Activated naive CD8-positive, alpha-beta T cell treated with anti-CD3 and anti-CD28 coated beads, Interleukin-2, amount 10 ng/mL, durations not matched to agents 7 days and 5 days (primary cell): ENCODE data around the gene NUF2. TPM values are rescaled to one million over a fixed set of nuclear protein-coding genes. Genes with fewer than 3 reads are reported as not detected.
A peak's percentile ranks its signal among the peaks of the same experiment; 100 is the strongest.
"Not testable (repeated sequence)": the region's sequence is repeated elsewhere in the genome, so short reads cannot be mapped to it uniquely, and the experiment has no call there.

ENCODE experiments used
- ATAC-seq: fragments of 150-1000 bp; cut with Tn5 transposase; one replicate; pipeline ENCODE4 v1.10.0; 2021; ENCODE audit warnings: low read depth, moderate library complexity
- POLR2A ChIA-PET: fragments of 350-600 bp; sonication (Branson Sonifier 250); formaldehyde crosslinking; loops from one replicate; lab custom pipeline; 2021; ENCODE audit warnings: antibody characterized with exemption; lab: Charles Lee
- DNase-seq: peaks from one replicate; pipeline ENCODE4 v3.0.0; 2021
- H3K27ac Mint-ChIP-seq: one replicate; pipeline ENCODE4 v1.8.0; 2022; ENCODE audit warnings: mild to moderate bottlenecking, mixed read lengths
- H3K27me3 Mint-ChIP-seq: one replicate; pipeline ENCODE4 v1.8.0; 2022; ENCODE audit warnings: mild to moderate bottlenecking, moderate library complexity, mixed read lengths
- H3K36me3 Mint-ChIP-seq: one replicate; pipeline ENCODE4 v1.8.0; 2021; ENCODE audit warnings: mild to moderate bottlenecking, mixed read lengths
- H3K4me1 Mint-ChIP-seq: one replicate; pipeline ENCODE4 v1.8.0; 2021; ENCODE audit warnings: mixed read lengths
- H3K4me3 Mint-ChIP-seq: one replicate; pipeline ENCODE4 v1.8.0; 2022; ENCODE audit warnings: mild to moderate bottlenecking, moderate library complexity, mixed read lengths
- H3K9me3 Mint-ChIP-seq: one replicate; pipeline ENCODE4 v1.8.0; 2021; ENCODE audit warnings: mixed read lengths
- total RNA-seq, 2 experiments: library from RNA; stranded (reverse); gene quantifications; one replicate each; pipeline ENCODE4 v1.2.3, GENCODE V29; 2021

NUF2 gene
- 10 to 100 TPM; 50.2 to 50.6 TPM for total RNA-seq

DNA sequence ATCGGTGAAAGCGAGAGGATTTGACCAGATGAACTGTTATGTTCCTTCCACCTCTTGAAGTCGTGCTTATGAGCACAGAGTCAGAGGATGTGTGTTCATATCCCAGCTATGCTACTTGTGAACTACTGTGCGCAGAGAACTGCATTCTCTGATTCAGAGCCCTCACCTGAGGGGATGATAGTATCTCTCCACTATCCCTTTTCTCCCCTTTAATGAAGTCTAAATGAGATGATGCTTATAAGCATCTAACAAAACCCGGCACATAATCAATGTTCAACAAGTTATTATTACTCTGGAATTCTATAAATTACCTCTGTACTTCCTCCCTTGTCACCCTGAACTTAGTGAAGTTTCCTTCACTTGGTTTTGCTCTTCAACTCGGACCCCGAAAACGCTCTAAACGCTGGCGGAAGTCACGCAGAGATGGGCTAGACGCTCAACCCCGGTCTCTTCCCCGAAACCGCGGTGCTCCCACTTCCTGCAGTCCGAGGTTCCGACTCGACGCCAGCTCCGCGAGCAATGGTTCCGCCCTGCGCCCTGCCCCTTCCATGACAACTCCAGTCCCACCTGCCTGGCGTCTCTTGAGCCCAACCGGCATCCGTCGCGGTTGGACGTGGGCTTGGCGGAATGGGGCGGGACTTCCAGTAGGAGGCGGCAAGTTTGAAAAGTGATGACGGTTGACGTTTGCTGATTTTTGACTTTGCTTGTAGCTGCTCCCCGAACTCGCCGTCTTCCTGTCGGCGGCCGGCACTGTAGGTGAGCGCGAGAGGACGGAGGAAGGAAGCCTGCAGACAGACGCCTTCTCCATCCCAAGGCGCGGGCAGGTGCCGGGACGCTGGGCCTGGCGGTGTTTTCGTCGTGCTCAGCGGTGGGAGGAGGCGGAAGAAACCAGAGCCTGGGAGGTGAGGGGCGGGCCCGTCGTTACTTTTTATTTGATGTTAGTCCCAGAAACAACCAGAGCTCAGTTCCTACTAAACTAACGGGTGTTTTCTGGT, at the start of gene NUF2:
TSS of gene NUF2 (plus strand) at position 644 of the 995 bp plus-strand sequence. CDS start 4,098 bp downstream, outside the sequence.
- ATAC-seq (peak; percentile 94), DNase-seq (peak; percentile 96)
- H3K4me1 Mint-ChIP-seq, result peaks cover 29% of the 10 kb centered on the region
- POLR2A ChIA-PET, result interaction anchor here (1.0 kb wide), 1 partner anchor 11 kb away, joined by 3 read pairs; no protein-coding TSS in a partner anchor
- peak within 1 kb of the TSS; percentile 96 for H3K27ac Mint-ChIP-seq
- no peaks in the 10 kb centered on the region for H3K27me3 Mint-ChIP-seq
- peak within 1 kb of the TSS; percentile 93 for H3K4me3 Mint-ChIP-seq
- peaks cover 14% of the 10 kb centered on the region for H3K36me3 Mint-ChIP-seq
- no peaks in the 10 kb centered on the region for H3K9me3 Mint-ChIP-seq

- Mint-ChIP-seq H3K9me3 (peaks cover 5% of the 10 kb centered on the region), H3K4me3 (no peak overlapping the region), H3K4me1 (no peaks in the 10 kb centered on the region), H3K36me3 (peaks cover 22% of the 10 kb centered on the region), H3K27ac (no peak overlapping the region), H3K27me3 (no peaks in the 10 kb centered on the region)
- ATAC-seq, result no peak
- POLR2A ChIA-PET, result no interaction called here
- DNase-seq, result no peak
Measured at GRCh38 chr1:163273766-163274441, 47.9 kb upstream of the NUF2 start.

GRCh38 chr1:163275222-163275621, 46.5 kb upstream of the NUF2 start:
- POLR2A ChIA-PET, result no interaction called here

GRCh38 chr1:163278602-163279001, 43.2 kb upstream of the NUF2 start:
- ATAC-seq, result no peak

More at GRCh38 chr1:163275222-163275621, 46.5 kb upstream of the NUF2 start:
- Mint-ChIP-seq H3K36me3 (peaks cover 23% of the 10 kb centered on the region), H3K9me3 (peaks cover 10% of the 10 kb centered on the region), H3K4me3 (no peak overlapping the region), H3K27me3 (no peaks in the 10 kb centered on the region), H3K4me1 (no peaks in the 10 kb centered on the region), H3K27ac (no peak overlapping the region)
- DNase-seq, result no peak
- no peak for ATAC-seq

GRCh38 chr1:163284867-163285266, 36.9 kb upstream of the NUF2 start:
- POLR2A ChIA-PET, H3K4me3 Mint-ChIP-seq, H3K27ac Mint-ChIP-seq, H3K4me1 Mint-ChIP-seq, H3K27me3 Mint-ChIP-seq, H3K9me3 Mint-ChIP-seq, DNase-seq, ATAC-seq: not testable (repeated sequence)
- H3K36me3 Mint-ChIP-seq, result peaks cover 22% of the 10 kb centered on the region

More at GRCh38 chr1:163278602-163279001, 43.2 kb upstream of the NUF2 start:
- Mint-ChIP-seq H3K36me3 (peaks cover 34% of the 10 kb centered on the region), H3K27me3 (no peaks in the 10 kb centered on the region), H3K27ac (no peak overlapping the region), H3K4me1 (no peaks in the 10 kb centered on the region), H3K9me3 (peaks cover 13% of the 10 kb centered on the region), H3K4me3 (no peak overlapping the region)
- no peak for DNase-seq
- POLR2A ChIA-PET, result no interaction called here

DNA sequence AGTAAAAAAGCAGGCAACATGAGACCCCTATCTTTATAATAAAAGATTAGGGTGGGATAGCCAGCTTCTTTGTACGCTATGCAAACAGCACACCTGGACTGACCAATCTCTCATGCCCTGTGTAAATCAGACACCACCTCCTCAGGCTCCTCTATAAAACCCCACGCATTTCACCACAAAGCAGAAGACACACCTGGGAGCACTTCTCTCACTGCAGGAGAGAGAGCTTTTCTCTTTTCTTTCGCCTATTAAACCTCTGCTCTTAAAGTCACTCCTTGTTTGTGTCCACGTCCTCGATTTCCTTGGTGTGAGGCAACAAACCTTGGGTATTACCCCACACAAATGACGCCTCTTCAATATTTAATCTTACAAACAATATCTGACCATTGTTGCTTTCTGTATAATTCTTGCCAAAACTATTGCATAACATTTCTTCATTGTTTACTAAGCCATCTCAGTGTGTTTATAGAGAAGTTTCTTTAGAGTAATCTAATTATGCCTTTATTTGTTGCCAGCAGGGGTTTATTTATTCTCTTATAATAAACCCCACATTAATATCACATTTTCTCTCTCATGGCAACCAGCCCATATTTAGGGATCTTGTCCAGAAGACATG, 31.6 kb upstream of the NUF2 start:
- no peak overlapping the region for H3K4me3 Mint-ChIP-seq
- no peaks in the 10 kb centered on the region for H3K27me3 Mint-ChIP-seq
- peaks cover 4% of the 10 kb centered on the region for H3K4me1 Mint-ChIP-seq
- POLR2A ChIA-PET, result no interaction called here
- peaks cover 31% of the 10 kb centered on the region for H3K36me3 Mint-ChIP-seq
- DNase-seq, result no peak
- ATAC-seq, result no peak
- peaks cover 4% of the 10 kb centered on the region for H3K9me3 Mint-ChIP-seq
- no peak overlapping the region for H3K27ac Mint-ChIP-seq

DNA sequence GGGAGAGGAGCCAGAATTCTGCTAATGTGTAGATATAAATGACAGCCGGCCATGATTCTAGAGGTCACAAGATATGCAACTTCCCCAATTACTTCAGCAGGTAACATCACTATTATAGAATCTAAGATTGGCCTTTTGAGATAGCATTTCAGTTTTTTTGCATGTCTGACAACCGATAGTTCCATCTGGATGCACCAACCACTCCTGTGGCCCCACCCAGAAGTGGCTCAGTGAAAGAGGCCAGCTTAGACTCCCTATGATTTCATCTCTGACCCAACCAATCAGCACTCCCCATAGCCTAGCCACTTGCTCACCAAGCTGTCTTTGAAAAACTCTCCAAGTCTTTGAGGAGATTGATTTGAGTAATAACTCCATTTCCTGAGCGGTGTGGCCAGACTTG, 30.3 kb upstream of the NUF2 start:
- ATAC-seq (no peak), DNase-seq (no peak)
- peaks cover 4% of the 10 kb centered on the region for H3K4me1 Mint-ChIP-seq
- no peak overlapping the region for H3K27ac Mint-ChIP-seq
- H3K4me3 Mint-ChIP-seq, result no peak overlapping the region
- POLR2A ChIA-PET, result interaction anchor here (0.6 kb wide), 1 partner anchor 28 kb away, joined by 3 read pairs; no protein-coding TSS in a partner anchor
- peaks cover 30% of the 10 kb centered on the region for H3K36me3 Mint-ChIP-seq
- H3K27me3 Mint-ChIP-seq, result no peaks in the 10 kb centered on the region
- peaks cover 4% of the 10 kb centered on the region for H3K9me3 Mint-ChIP-seq

DNA sequence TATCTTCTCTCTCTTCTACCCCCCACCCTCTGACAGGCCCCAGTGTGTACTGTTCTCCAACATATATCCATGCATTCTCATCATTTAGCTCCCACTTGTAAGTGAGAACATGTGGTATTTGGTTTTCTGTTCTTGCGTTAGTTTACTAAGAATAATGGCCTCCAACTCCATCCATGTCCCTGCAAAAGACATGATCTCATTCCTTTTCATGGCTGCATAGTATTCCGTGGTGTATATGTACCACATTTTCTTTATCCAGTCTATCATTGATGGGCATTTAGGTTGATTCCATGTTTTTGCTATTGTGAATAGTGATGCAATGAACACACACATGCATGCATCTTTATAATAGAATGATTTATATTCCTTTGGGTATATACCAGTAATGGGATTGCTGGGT, 29.6 kb upstream of the NUF2 start:
- not testable (repeated sequence) for DNase-seq, H3K4me3 Mint-ChIP-seq
- POLR2A ChIA-PET, result interaction anchor here (0.6 kb wide), 1 partner anchor 29 kb away, joined by 3 read pairs; no protein-coding TSS in a partner anchor

DNA sequence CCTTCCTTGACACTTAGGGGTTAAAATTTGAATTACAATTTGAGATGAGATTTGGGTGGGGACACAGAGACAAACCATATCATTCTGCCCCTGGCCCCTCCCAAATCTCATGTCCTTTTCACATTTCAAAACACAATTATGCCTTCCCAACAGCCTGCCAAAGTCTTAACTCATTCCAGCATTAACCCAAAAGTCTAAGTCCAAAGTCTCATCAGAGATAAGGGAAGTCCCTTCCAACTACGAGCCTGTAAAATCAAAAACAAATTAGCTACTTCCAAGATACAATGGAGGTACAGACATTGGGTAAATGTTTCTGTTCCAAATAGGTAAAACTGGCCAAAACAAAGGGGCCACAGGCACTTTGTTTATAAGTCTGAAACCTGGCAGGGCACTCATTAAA, 28.3 kb upstream of the NUF2 start:
- not testable (repeated sequence) for ATAC-seq, H3K9me3 Mint-ChIP-seq, H3K27ac Mint-ChIP-seq

More for the DNA sequence above, 29.6 kb upstream of the NUF2 start:
- H3K27ac Mint-ChIP-seq, H3K27me3 Mint-ChIP-seq, ATAC-seq, H3K4me1 Mint-ChIP-seq, H3K9me3 Mint-ChIP-seq: not testable (repeated sequence)
- peaks cover 32% of the 10 kb centered on the region for H3K36me3 Mint-ChIP-seq

DNA sequence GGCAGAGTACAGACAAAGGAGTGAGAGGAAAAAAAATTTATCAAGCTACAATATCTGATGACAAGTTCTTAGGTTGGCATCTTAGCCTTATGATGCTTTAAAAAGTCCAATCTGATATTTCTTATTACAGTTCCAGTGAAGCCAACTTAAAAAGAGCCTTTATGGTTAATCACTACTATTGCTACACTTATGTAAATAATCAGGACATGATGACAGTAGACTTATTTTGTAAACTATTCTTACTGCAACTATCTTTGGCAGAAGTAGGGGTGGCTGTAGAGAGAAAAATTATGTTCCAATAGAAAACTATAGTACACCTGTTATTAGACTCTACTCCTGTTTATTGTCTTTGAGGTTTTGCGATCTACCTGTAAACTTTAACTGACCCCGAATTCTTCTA, 25.8 kb upstream of the NUF2 start:
- Mint-ChIP-seq H3K4me3 (no peak overlapping the region), H3K27me3 (no peaks in the 10 kb centered on the region), H3K36me3 (peaks cover 42% of the 10 kb centered on the region), H3K4me1 (no peaks in the 10 kb centered on the region), H3K9me3 (peaks cover 4% of the 10 kb centered on the region), H3K27ac (no peak overlapping the region)
- DNase-seq (no peak), ATAC-seq (no peak)
- POLR2A ChIA-PET, result no interaction called here

More for the DNA sequence above, 28.3 kb upstream of the NUF2 start:
- peaks cover 33% of the 10 kb centered on the region for H3K36me3 Mint-ChIP-seq
- POLR2A ChIA-PET, H3K4me3 Mint-ChIP-seq, H3K4me1 Mint-ChIP-seq, H3K27me3 Mint-ChIP-seq, DNase-seq: not testable (repeated sequence)

DNA sequence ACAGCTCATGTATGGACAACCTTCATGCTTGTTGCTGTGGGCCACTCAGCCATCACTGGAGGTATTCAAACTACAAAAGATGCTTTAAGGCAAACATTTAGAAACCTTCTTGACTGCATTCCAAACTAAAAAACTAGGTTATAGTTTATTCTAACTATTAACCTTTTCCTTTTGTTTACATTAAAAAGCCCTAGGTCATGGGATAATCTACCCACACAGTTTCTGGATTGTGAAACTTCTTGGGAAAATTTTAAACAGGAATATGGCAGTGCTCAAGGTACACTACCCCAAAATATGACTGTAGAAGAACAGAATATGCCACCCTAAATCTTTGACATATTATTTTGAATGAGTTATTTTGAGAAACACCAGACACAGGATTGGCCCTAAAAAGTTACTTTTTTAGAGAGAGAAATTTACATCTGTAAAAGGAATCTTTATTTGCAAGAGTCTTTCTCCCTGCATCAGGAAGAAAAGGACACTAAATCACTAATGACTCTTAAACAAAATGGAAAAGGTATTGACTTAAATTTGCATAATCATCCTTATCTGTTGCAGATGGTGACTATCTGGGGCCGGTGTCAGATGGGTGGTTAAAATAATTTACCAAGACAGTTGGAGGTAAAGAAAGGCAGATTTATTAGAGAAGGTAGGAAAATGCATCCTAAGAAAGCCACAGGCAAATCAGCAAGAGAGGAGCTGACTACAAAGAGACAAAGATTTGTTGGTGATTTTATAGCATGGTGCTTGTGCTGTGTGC, 25.1 kb upstream of the NUF2 start:
- POLR2A ChIA-PET, result no interaction called here
- H3K27ac Mint-ChIP-seq, result no peak overlapping the region
- H3K9me3 Mint-ChIP-seq, result peaks cover 4% of the 10 kb centered on the region
- no peaks in the 10 kb centered on the region for H3K27me3 Mint-ChIP-seq
- peaks cover 42% of the 10 kb centered on the region for H3K36me3 Mint-ChIP-seq
- H3K4me1 Mint-ChIP-seq, result no peaks in the 10 kb centered on the region
- no peak for ATAC-seq
- DNase-seq, result no peak
- no peak overlapping the region for H3K4me3 Mint-ChIP-seq

GRCh38 chr1:163298365-163298764, 23.4 kb upstream of the NUF2 start:
- H3K4me3 Mint-ChIP-seq, result no peak overlapping the region
- no peaks in the 10 kb centered on the region for H3K27me3 Mint-ChIP-seq
- no peaks in the 10 kb centered on the region for H3K9me3 Mint-ChIP-seq
- POLR2A ChIA-PET, result no interaction called here
- DNase-seq, result no peak
- H3K36me3 Mint-ChIP-seq, result peaks cover 32% of the 10 kb centered on the region
- no peak overlapping the region for H3K27ac Mint-ChIP-seq
- ATAC-seq, result no peak
- H3K4me1 Mint-ChIP-seq, result no peaks in the 10 kb centered on the region
